ENCODE data around the gene ARHGAP15.

The ARHGAP15 gene

GRCh38 chr2:143691121-143691520, 561.9 kb downstream of the ARHGAP15 start:
- no peak overlapping the region for H3K27ac ChIP-seq (ENCODE audit: low read length)

GRCh38 chr2:143692162-143692561, 562.9 kb downstream of the ARHGAP15 start:
- Histone ChIP-seq H3K79me2 (ENCODE audit: low read length) (no peaks in the 10 kb centered on the region), H3F3A (ENCODE audit: insufficient read depth, low read length) (no peaks in the 10 kb centered on the region), H3K4me2 (ENCODE audit: low read depth, low read length) (no peak overlapping the region)

More at GRCh38 chr2:143691121-143691520, 561.9 kb downstream of the ARHGAP15 start:
- no peaks in the 10 kb centered on the region for H3K36me3 ChIP-seq (replicated peaks; ENCODE audit: insufficient read depth, low read length)
- no peak overlapping the region for H3K4me3 ChIP-seq (ENCODE audit: low read length)
- H3K27me3 ChIP-seq (replicated peaks; ENCODE audit: insufficient read depth, low read length), result no peaks in the 10 kb centered on the region
- H3K79me2 ChIP-seq (ENCODE audit: low read length), result no peaks in the 10 kb centered on the region
- H4K20me1 ChIP-seq (ENCODE audit: insufficient read depth, low read length), result no peaks in the 10 kb centered on the region
- no peak overlapping the region for H2AFZ ChIP-seq (ENCODE audit: low read length)
- no peaks in the 10 kb centered on the region for H3K9me2 ChIP-seq (replicated peaks; ENCODE audit: insufficient read depth, low read length)
- H3K9me3 ChIP-seq (replicated peaks; ENCODE audit: insufficient read depth, low read length), result no peaks in the 10 kb centered on the region
- no peak for DNase-seq
- no peak overlapping the region for H3K9ac ChIP-seq (ENCODE audit: low read length)
- no peak overlapping the region for H3K4me2 ChIP-seq (ENCODE audit: low read depth, low read length)
- H3F3A ChIP-seq (ENCODE audit: insufficient read depth, low read length), result no peaks in the 10 kb centered on the region
- no peak for TF ChIP-seq EZH2phosphoT487 (IDR thresholded peaks at IDR 0.05; ENCODE audit: low read length)
- TF ChIP-seq EZH2 (optimal IDR thresholded peaks at IDR 0.05; ENCODE audit: low read depth, low read length), result no peak
- TF ChIP-seq, protein P1, sequence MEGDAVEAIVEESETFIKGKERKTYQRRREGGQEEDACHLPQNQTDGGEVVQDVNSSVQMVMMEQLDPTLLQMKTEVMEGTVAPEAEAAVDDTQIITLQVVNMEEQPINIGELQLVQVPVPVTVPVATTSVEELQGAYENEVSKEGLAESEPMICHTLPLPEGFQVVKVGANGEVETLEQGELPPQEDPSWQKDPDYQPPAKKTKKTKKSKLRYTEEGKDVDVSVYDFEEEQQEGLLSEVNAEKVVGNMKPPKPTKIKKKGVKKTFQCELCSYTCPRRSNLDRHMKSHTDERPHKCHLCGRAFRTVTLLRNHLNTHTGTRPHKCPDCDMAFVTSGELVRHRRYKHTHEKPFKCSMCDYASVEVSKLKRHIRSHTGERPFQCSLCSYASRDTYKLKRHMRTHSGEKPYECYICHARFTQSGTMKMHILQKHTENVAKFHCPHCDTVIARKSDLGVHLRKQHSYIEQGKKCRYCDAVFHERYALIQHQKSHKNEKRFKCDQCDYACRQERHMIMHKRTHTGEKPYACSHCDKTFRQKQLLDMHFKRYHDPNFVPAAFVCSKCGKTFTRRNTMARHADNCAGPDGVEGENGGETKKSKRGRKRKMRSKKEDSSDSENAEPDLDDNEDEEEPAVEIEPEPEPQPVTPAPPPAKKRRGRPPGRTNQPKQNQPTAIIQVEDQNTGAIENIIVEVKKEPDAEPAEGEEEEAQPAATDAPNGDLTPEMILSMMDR (IDR thresholded peaks at IDR 0.05; ENCODE audit: low read length), result no peak
- no peaks in the 10 kb centered on the region for H3K4me1 ChIP-seq (ENCODE audit: low read length)

GRCh38 chr2:143692967-143693366, 563.7 kb downstream of the ARHGAP15 start:
- Histone ChIP-seq H3K4me3 (ENCODE audit: low read length) (no peak overlapping the region), H3K4me2 (ENCODE audit: low read depth, low read length) (no peak overlapping the region), H2AFZ (ENCODE audit: low read length) (no peak overlapping the region), H3K36me3 (replicated peaks; ENCODE audit: insufficient read depth, low read length) (no peaks in the 10 kb centered on the region), H3K4me1 (ENCODE audit: low read length) (peaks cover 16% of the 10 kb centered on the region), H3K79me2 (ENCODE audit: low read length) (no peaks in the 10 kb centered on the region), H4K20me1 (ENCODE audit: insufficient read depth, low read length) (no peaks in the 10 kb centered on the region), H3K27ac (ENCODE audit: low read length) (no peak overlapping the region), H3K9me3 (replicated peaks; ENCODE audit: insufficient read depth, low read length) (no peaks in the 10 kb centered on the region), H3F3A (ENCODE audit: insufficient read depth, low read length) (peaks cover 5% of the 10 kb centered on the region; the same call in 1 of the 2 replicates), H3K27me3 (replicated peaks; ENCODE audit: insufficient read depth, low read length) (no peaks in the 10 kb centered on the region), H3K9me2 (replicated peaks; ENCODE audit: insufficient read depth, low read length) (no peaks in the 10 kb centered on the region), H3K9ac (ENCODE audit: low read length) (no peak overlapping the region)
- TF ChIP-seq EZH2 (optimal IDR thresholded peaks at IDR 0.05; ENCODE audit: low read depth, low read length), result no peak
- TF ChIP-seq, protein P1 (IDR thresholded peaks at IDR 0.05; ENCODE audit: low read length), result no peak
- TF ChIP-seq EZH2phosphoT487 (IDR thresholded peaks at IDR 0.05; ENCODE audit: low read length), result no peak
- no peak for DNase-seq

More at GRCh38 chr2:143692162-143692561, 562.9 kb downstream of the ARHGAP15 start:
- peaks cover 9% of the 10 kb centered on the region for H3K4me1 ChIP-seq (ENCODE audit: low read length)
- no peak overlapping the region for H2AFZ ChIP-seq (ENCODE audit: low read length)
- no peak overlapping the region for H3K9ac ChIP-seq (ENCODE audit: low read length)
- no peaks in the 10 kb centered on the region for H4K20me1 ChIP-seq (ENCODE audit: insufficient read depth, low read length)
- TF ChIP-seq, protein P1 (IDR thresholded peaks at IDR 0.05; ENCODE audit: low read length), result no peak
- TF ChIP-seq EZH2phosphoT487 (IDR thresholded peaks at IDR 0.05; ENCODE audit: low read length), result no peak
- TF ChIP-seq EZH2 (optimal IDR thresholded peaks at IDR 0.05; ENCODE audit: low read depth, low read length), result no peak
- H3K4me3 ChIP-seq (ENCODE audit: low read length), result no peak overlapping the region
- no peak overlapping the region for H3K27ac ChIP-seq (ENCODE audit: low read length)
- no peaks in the 10 kb centered on the region for H3K9me3 ChIP-seq (replicated peaks; ENCODE audit: insufficient read depth, low read length)
- H3K36me3 ChIP-seq (replicated peaks; ENCODE audit: insufficient read depth, low read length), result no peaks in the 10 kb centered on the region
- DNase-seq, result no peak
- H3K9me2 ChIP-seq (replicated peaks; ENCODE audit: insufficient read depth, low read length), result no peaks in the 10 kb centered on the region
- no peaks in the 10 kb centered on the region for H3K27me3 ChIP-seq (replicated peaks; ENCODE audit: insufficient read depth, low read length)

Measured in MM.1S (cell line).